ENCODE measurements around the gene PPP1R15B. TPM values are rescaled to one million over a fixed set of nuclear protein-coding genes. Genes with fewer than 3 reads are reported as not detected.

PPP1R15B gene
- total RNA-seq, 2 experiments from 2014 or later, result 72.6 to 79.2 TPM

DNA sequence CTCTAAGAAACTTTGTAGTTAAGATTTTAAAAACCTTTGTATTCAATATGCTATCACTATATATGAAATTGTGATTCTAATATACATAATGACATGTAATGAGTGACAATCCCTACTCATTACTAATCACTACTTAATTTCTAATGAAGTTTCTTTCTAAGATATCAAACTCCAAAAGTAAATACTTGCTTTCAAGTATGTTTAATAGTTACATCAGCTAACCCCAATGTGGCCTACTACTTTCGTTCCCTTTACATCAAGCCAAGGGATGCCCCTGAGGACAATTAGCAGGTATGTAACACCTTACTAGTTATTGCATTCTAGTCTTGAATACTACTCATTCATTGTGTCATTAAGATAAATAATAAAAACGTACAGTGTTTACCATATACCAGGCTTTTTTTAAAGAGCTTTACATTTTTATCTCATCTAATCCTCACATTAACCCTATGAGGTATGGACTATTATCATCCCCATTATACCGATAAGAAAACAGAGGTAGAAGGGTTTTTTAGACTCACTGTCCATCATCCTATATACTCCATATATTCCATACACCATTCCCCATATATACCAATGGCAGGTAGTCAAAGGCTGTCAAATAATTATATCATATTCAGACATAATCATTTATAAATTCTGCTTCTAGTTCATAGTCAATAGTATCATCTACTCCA, 4.2 kb downstream of the PPP1R15B start:
- Histone ChIP-seq H3K9me2 (ENCODE audit: insufficient read depth, low read length) (no peaks in the 10 kb centered on the region), H3K9me3 (ENCODE audit: low read length) (no peaks in the 10 kb centered on the region), H3K4me1 (ENCODE audit: insufficient read depth, low read length, poor library complexity, severe bottlenecking) (peaks cover 29% of the 10 kb centered on the region), H2AFZ (ENCODE audit: low read length) (no peak overlapping the region), H3K36me3 (ENCODE audit: insufficient read depth, low read length) (peaks cover 87% of the 10 kb centered on the region), H3K27ac (ENCODE audit: low read depth, low read length, poor library complexity, severe bottlenecking) (no peak overlapping the region), H4K20me1 (ENCODE audit: insufficient read depth, low read length) (peaks cover 58% of the 10 kb centered on the region), H3K4me2 (ENCODE audit: low read length) (peak overlapping the region; percentile 96), H3K79me2 (ENCODE audit: insufficient read depth, low read depth, low read length) (peaks cover 96% of the 10 kb centered on the region), H3K4me3 (ENCODE audit: low read depth, low read length, poor library complexity, severe bottlenecking) (peak overlapping the region; percentile 98)
- intact Hi-C loops (cut with micrococcal nuclease; ENCODE audit: unreplicated experiment), result loop anchor here (10.0 kb wide), 1 partner anchor 543 kb away; the partner anchor contains the start of gene SNRPE
- no TSS peak for BruUV-seq (replicated peaks)
- no peak for TF ChIP-seq EZH2phosphoT487 (IDR thresholded peaks at IDR 0.05; ENCODE audit: borderline replicate concordance, low read depth, low read length)
- TF ChIP-seq CTCF (conservative IDR thresholded peaks at IDR 0.05; ENCODE audit: low read length), result no peak
- CTCF ChIA-PET (ENCODE audit: unreplicated experiment), result no interaction called here
- POLR2A ChIA-PET, result interaction anchor here (0.6 to 1.0 kb wide), 4 partner anchors 9 to 109 kb away, joined by 3 to 4 read pairs (median 3); partner anchors contain the start of gene MDM4
- no peak for DNase-seq (ENCODE audit: low spot score)

GRCh38 chr1:204406621-204407020, 5.0 kb downstream of the PPP1R15B start:
- Histone ChIP-seq H2AFZ (ENCODE audit: low read length) (no peak overlapping the region), H3K4me3 (ENCODE audit: low read depth, low read length, poor library complexity, severe bottlenecking) (peak overlapping the region; percentile 98), H3K36me3 (ENCODE audit: insufficient read depth, low read length) (peaks cover 95% of the 10 kb centered on the region), H3K9me3 (ENCODE audit: low read length) (no peaks in the 10 kb centered on the region), H3K4me1 (ENCODE audit: insufficient read depth, low read length, poor library complexity, severe bottlenecking) (peaks cover 25% of the 10 kb centered on the region), H3K27ac (ENCODE audit: low read depth, low read length, poor library complexity, severe bottlenecking) (no peak overlapping the region), H3K79me2 (ENCODE audit: insufficient read depth, low read depth, low read length) (peaks cover 100% of the 10 kb centered on the region), H4K20me1 (ENCODE audit: insufficient read depth, low read length) (peaks cover 58% of the 10 kb centered on the region), H3K9me2 (ENCODE audit: insufficient read depth, low read length) (no peaks in the 10 kb centered on the region), H3K4me2 (ENCODE audit: low read length) (peak overlapping the region; percentile 96)
- BruUV-seq (replicated peaks), result no TSS peak
- TF ChIP-seq CTCF (conservative IDR thresholded peaks at IDR 0.05; ENCODE audit: low read length), result no peak
- TF ChIP-seq EZH2phosphoT487 (IDR thresholded peaks at IDR 0.05; ENCODE audit: borderline replicate concordance, low read depth, low read length), result no peak
- POLR2A ChIA-PET, result interaction anchor here (0.6 kb wide), 2 partner anchors 108 to 610 kb away, joined by 3 to 4 read pairs; no protein-coding TSS in a partner anchor
- intact Hi-C loops (cut with micrococcal nuclease; ENCODE audit: unreplicated experiment), result loop anchor here (10.0 kb wide), 1 partner anchor 542 kb away; the partner anchor contains the start of gene SNRPE
- DNase-seq (ENCODE audit: low spot score), result no peak
- CTCF ChIA-PET (ENCODE audit: unreplicated experiment), result no interaction called here

DNA sequence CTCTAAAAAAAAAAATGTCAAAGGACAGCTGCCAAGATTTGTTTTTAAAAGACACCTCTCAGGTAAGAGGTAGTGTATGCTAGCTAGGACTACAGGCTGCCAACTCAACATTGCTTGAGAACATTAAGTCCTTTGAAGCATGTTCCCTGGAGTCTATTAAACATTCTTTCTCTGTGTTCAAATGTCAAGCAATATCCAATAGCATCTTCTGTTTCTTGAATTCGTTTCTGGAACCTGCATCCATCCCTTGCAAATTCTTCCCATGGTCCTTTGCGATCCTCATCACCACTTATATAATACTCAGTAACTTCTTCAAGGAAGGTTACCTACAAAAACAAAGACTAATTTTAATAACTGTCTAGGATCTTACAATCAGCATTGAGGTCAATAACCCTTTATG, 5.6 kb downstream of the PPP1R15B start:
- H3K36me3 ChIP-seq (ENCODE audit: insufficient read depth, low read length), result peaks cover 99% of the 10 kb centered on the region
- H3K27ac ChIP-seq (ENCODE audit: low read depth, low read length, poor library complexity, severe bottlenecking), result no peak overlapping the region
- no TSS peak for BruUV-seq (replicated peaks)
- intact Hi-C loops (cut with micrococcal nuclease; ENCODE audit: unreplicated experiment), result loop anchor here (10.0 kb wide), 1 partner anchor 541 kb away; the partner anchor contains the start of gene SNRPE
- peaks cover 25% of the 10 kb centered on the region for H3K4me1 ChIP-seq (ENCODE audit: insufficient read depth, low read length, poor library complexity, severe bottlenecking)
- DNase-seq (ENCODE audit: low spot score), result no peak
- peaks cover 100% of the 10 kb centered on the region for H3K79me2 ChIP-seq (ENCODE audit: insufficient read depth, low read depth, low read length)
- peak overlapping the region; percentile 96 for H3K4me2 ChIP-seq (ENCODE audit: low read length)
- ChIA-PET CTCF (ENCODE audit: unreplicated experiment) (no interaction called here), POLR2A (interaction anchor here (0.6 kb wide), 2 partner anchors 102 to 610 kb away, joined by 3 to 4 read pairs; no protein-coding TSS in a partner anchor)
- peaks cover 58% of the 10 kb centered on the region for H4K20me1 ChIP-seq (ENCODE audit: insufficient read depth, low read length)
- no peaks in the 10 kb centered on the region for H3K9me3 ChIP-seq (ENCODE audit: low read length)
- H3K4me3 ChIP-seq (ENCODE audit: low read depth, low read length, poor library complexity, severe bottlenecking), result peak overlapping the region; percentile 98
- H2AFZ ChIP-seq (ENCODE audit: low read length), result no peak overlapping the region
- no peak for TF ChIP-seq EZH2phosphoT487 (IDR thresholded peaks at IDR 0.05; ENCODE audit: borderline replicate concordance, low read depth, low read length)
- TF ChIP-seq CTCF (conservative IDR thresholded peaks at IDR 0.05; ENCODE audit: low read length), result no peak
- no peaks in the 10 kb centered on the region for H3K9me2 ChIP-seq (ENCODE audit: insufficient read depth, low read length)
